Caco-2 (cell line): Measurements from ENCODE around the gene KRT79. TPM values are rescaled to one million over a fixed set of nuclear protein-coding genes. Genes with fewer than 3 reads are reported as not detected.

Source experiments
- BruUV-seq: library from RNA; stranded (reverse); fragments of 400-500 nt; replicated peaks from 2 replicates; lab custom pipeline; 2021; lab: Mats Ljungman, UMichigan
- CTCF ChIA-PET: fragments of 300-600 bp; sonication (Branson Sonifier 250); formaldehyde crosslinking; loops from one replicate; lab custom pipeline; 2022; ENCODE audit warnings: antibody characterized with exemption; lab: Charles Lee
- POLR2A ChIA-PET: fragments of 300-600 bp; sonication (Branson Sonifier 250); formaldehyde crosslinking; loops from one replicate; lab custom pipeline; 2022; ENCODE audit warnings: antibody characterized with exemption; lab: Charles Lee
- DNase-seq, 2 experiments: peaks; one replicate each; pipeline versions ENCODE4 v3.0.0 to v3.0.0-alpha.2; 2020 to 2022
- H3K27me3 ChIP-seq: replicated peaks from 2 replicates; pipeline ENCODE4 v1.6.0; 2011; ENCODE audit warnings: low read length; ENCODE audit not compliant: control insufficient read depth, insufficient read depth
- H3K36me3 ChIP-seq: 2 replicates; pipeline ENCODE4 v1.5.1; 2011; ENCODE audit warnings: low read length; ENCODE audit not compliant: control insufficient read depth, insufficient read depth
- H3K4me1 ChIP-seq: fragments of 250-450 bp; sonication (Bioruptor Pico); 2 replicates; pipeline ENCODE4 v1.5.1; 2020; ENCODE audit warnings: mild to moderate bottlenecking
- H3K4me3 ChIP-seq: 2 replicates; pipeline ENCODE4 v1.5.1; 2011; ENCODE audit warnings: low read depth, mild to moderate bottlenecking, control low read depth, low read length
- H3K9me3 ChIP-seq: fragments of 250-450 bp; sonication (Bioruptor Pico); 2 replicates; pipeline ENCODE4 v1.5.1; 2020; ENCODE audit warnings: mild to moderate bottlenecking, moderate library complexity
- H3K27ac Mint-ChIP-seq: one replicate; pipeline ENCODE4 v1.8.0; 2022; ENCODE audit warnings: mixed read lengths; ENCODE audit not compliant: unreplicated experiment
- H3K27me3 Mint-ChIP-seq: one replicate; pipeline ENCODE4 v1.8.0; 2022; ENCODE audit warnings: mixed read lengths; ENCODE audit not compliant: insufficient read depth, unreplicated experiment
- H3K36me3 Mint-ChIP-seq: one replicate; pipeline ENCODE4 v1.8.0; 2022; ENCODE audit warnings: mild to moderate bottlenecking, mixed read lengths; ENCODE audit not compliant: insufficient read depth, unreplicated experiment
- H3K4me1 Mint-ChIP-seq: one replicate; pipeline ENCODE4 v1.8.0; 2022; ENCODE audit warnings: low read depth, mixed read lengths; ENCODE audit not compliant: unreplicated experiment
- H3K4me3 Mint-ChIP-seq: one replicate; pipeline ENCODE4 v1.8.0; 2022; ENCODE audit warnings: mild to moderate bottlenecking, moderate library complexity, mixed read lengths; ENCODE audit not compliant: unreplicated experiment
- H3K9me3 Mint-ChIP-seq: one replicate; pipeline ENCODE4 v1.8.0; 2022; ENCODE audit warnings: mixed read lengths; ENCODE audit not compliant: unreplicated experiment
- intact Hi-C: fragments of 100-400 bp; cut with micrococcal nuclease; formaldehyde crosslinking; loops from one replicate; pipeline ENCODE4 v1.10.0; 2022; ENCODE audit not compliant: unreplicated experiment
- total RNA-seq: library from RNA; stranded (reverse); gene quantifications from 2 replicates; pipeline ENCODE4 v1.2.3, GENCODE V29; 2022
- TF ChIP-seq, protein P1 (sequence below), 2 experiments: fragments of 200-600 bp in 1 of 2; IDR thresholded peaks; 1 replicate in 1 of 2; 2 replicates in 1 of 2; pipeline versions ENCODE4 v1.5.1 to v1.8.0; 2011 to 2022; ENCODE audit warnings: antibody characterized with exemption in 1 of 2, control low read depth in 1 of 2, inconsistent platforms in 1 of 2, low read depth in 1 of 2, low read length in 1 of 2, mild to moderate bottlenecking in 1 of 2, moderate library complexity in 1 of 2; ENCODE audit not compliant: insufficient read depth in 1 of 2, severe bottlenecking in 1 of 2, unreplicated experiment in 1 of 2

KRT79 gene
- total RNA-seq, 1 experiment from 2014 or later: not detected

DNA sequence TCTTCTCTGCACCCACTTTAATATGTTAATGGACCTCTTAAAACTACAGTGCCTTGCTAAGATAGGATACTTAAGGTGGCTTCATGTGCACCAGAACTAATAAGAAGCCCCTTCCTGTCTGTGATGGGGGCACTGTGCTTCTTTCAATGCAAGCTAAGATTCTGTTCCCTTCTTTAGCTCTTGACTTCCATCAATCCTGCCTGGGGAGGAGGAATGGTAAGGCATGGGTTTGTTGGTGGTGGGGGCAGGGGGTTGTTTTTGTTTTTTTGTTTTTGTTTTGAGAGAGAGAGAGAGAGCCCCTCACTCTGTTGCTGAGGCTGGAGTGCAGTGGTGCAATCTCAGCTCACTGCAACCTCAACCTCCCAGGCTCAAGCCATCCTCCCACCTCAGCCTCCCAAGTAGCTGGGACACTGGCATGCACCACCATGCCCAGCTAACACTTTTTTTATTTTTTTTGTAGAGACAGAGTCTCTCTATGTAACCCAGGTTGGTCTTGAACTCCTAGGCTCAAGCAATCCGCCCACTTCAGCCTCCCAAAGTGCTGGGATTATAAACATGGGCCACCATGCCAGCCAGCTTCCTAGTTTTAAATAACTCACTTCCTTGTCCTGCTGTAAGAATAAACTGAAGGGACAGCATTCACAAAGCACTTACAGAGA lies 33.7 kb downstream of the KRT79 start:
- H3K4me3 Mint-ChIP-seq: no peak overlapping the region
- CTCF ChIA-PET: no interaction called here
- peaks cover 21% of the 10 kb centered on the region for H3K4me1 ChIP-seq

DNA sequence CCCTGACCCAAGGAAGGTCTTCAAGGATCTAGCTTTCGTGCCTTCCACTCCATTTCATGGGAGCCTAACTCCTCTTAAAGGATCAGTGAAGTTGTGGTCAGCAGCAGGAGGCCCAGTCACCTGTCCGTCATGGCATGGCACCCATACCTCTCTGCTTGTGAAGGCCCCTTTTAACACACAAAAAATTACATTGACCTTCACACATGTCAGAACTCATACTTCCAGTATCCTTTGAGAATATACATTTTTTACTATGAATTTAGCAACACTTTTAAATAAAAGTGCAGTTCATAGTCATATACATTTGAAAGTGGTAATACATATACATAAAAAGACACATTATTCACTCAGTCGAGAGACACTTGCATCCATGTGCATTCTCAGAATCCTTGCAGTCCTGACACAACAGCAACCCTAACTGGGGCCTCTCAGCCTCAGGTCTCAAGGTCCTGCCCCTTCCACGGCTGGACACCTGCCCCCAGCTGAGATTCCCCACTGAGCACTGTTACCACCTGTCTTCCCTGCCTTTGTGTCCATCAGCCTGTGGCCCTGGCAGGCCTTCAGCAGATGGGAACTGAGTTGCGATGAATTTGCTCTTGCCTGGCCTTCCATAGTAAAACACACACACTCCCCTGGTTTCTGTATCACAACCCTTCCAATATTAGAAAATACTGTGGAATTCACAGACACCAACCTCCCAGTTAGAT lies 34.5 kb downstream of the KRT79 start:
- intact Hi-C loops: loop anchor here (2.0 kb wide), 1 partner anchor 65 kb away; no protein-coding TSS in a partner anchor
- H3K4me1 ChIP-seq: peaks cover 21% of the 10 kb centered on the region
- peak overlapping the region; percentile 28 for H3K27ac Mint-ChIP-seq

More for the DNA sequence above, 33.7 kb downstream of the KRT79 start:
- intact Hi-C loops: no loop called here
- Mint-ChIP-seq H3K4me1 (peaks cover 28% of the 10 kb centered on the region), H3K36me3 (no peaks in the 10 kb centered on the region), H3K9me3 (peaks cover 10% of the 10 kb centered on the region), H3K27me3 (no peaks in the 10 kb centered on the region), H3K27ac (peak overlapping the region; percentile 28)
- no peak overlapping the region for H3K4me3 ChIP-seq
- no TSS peak for BruUV-seq
- TF ChIP-seq, protein P1, sequence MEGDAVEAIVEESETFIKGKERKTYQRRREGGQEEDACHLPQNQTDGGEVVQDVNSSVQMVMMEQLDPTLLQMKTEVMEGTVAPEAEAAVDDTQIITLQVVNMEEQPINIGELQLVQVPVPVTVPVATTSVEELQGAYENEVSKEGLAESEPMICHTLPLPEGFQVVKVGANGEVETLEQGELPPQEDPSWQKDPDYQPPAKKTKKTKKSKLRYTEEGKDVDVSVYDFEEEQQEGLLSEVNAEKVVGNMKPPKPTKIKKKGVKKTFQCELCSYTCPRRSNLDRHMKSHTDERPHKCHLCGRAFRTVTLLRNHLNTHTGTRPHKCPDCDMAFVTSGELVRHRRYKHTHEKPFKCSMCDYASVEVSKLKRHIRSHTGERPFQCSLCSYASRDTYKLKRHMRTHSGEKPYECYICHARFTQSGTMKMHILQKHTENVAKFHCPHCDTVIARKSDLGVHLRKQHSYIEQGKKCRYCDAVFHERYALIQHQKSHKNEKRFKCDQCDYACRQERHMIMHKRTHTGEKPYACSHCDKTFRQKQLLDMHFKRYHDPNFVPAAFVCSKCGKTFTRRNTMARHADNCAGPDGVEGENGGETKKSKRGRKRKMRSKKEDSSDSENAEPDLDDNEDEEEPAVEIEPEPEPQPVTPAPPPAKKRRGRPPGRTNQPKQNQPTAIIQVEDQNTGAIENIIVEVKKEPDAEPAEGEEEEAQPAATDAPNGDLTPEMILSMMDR (IDR thresholded peaks at IDR 0.05; ENCODE audit: insufficient read depth in 1 of 2, low read depth in 1 of 2, low read length in 1 of 2, severe bottlenecking in 1 of 2, unreplicated experiment in 1 of 2): no peak
- H3K27me3 ChIP-seq: no peaks in the 10 kb centered on the region
- no peaks in the 10 kb centered on the region for H3K9me3 ChIP-seq
- POLR2A ChIA-PET: no interaction called here
- H3K36me3 ChIP-seq: no peaks in the 10 kb centered on the region
- no peak for DNase-seq

More for the DNA sequence above, 34.5 kb downstream of the KRT79 start:
- ChIA-PET CTCF (no interaction called here), POLR2A (no interaction called here)
- Mint-ChIP-seq H3K36me3 (no peaks in the 10 kb centered on the region), H3K4me1 (peaks cover 28% of the 10 kb centered on the region), H3K9me3 (peaks cover 10% of the 10 kb centered on the region), H3K27me3 (no peaks in the 10 kb centered on the region), H3K4me3 (no peak overlapping the region)
- H3K4me3 ChIP-seq: no peak overlapping the region
- no peaks in the 10 kb centered on the region for H3K36me3 ChIP-seq
- DNase-seq: no peak
- H3K27me3 ChIP-seq: no peaks in the 10 kb centered on the region
- no peaks in the 10 kb centered on the region for H3K9me3 ChIP-seq
- TF ChIP-seq, protein P1 (IDR thresholded peaks at IDR 0.05; ENCODE audit: insufficient read depth in 1 of 2, low read depth in 1 of 2, low read length in 1 of 2, severe bottlenecking in 1 of 2, unreplicated experiment in 1 of 2): no peak
- BruUV-seq: no TSS peak
